WERI-Rb-1 (cell line): ENCODE measurements around the gene WDFY2.

Experiments used
- DNase-seq: peaks from one replicate; pipeline ENCODE4 v3.0.0-alpha.2; 2020
- H3K27ac ChIP-seq: fragments of 250-450 bp; sonication (Bioruptor Pico); 2 replicates; pipeline ENCODE4 v1.5.1; 2020; ENCODE audit warnings: mild to moderate bottlenecking, moderate library complexity
- H3K27me3 ChIP-seq: fragments of 250-450 bp; sonication (Bioruptor Pico); 2 replicates; pipeline ENCODE4 v1.5.1; 2021; ENCODE audit warnings: mild to moderate bottlenecking, low read depth, moderate library complexity; ENCODE audit not compliant: insufficient read depth, severe bottlenecking
- H3K36me3 ChIP-seq: fragments of 250-450 bp; sonication (Bioruptor Pico); 2 replicates; pipeline ENCODE4 v1.5.1; 2020; ENCODE audit warnings: mild to moderate bottlenecking, moderate library complexity
- H3K4me3 ChIP-seq: 2 replicates; pipeline ENCODE4 v1.5.1; 2011; ENCODE audit warnings: low read depth, mild to moderate bottlenecking, control low read depth, low read length
- H3K9me3 ChIP-seq: fragments of 250-450 bp; sonication (Bioruptor Pico); 2 replicates; pipeline ENCODE4 v1.5.1; 2021; ENCODE audit warnings: mild to moderate bottlenecking, moderate library complexity; ENCODE audit not compliant: severe bottlenecking
- TF ChIP-seq, protein P1 (sequence below): IDR thresholded peaks from 2 replicates; pipeline ENCODE4 v1.5.1; 2011; ENCODE audit warnings: low read depth, mild to moderate bottlenecking, control low read depth, inconsistent platforms, low read length

Gene WDFY2

GRCh38 chr13:51608857-51609406 is 24.7 kb downstream of the WDFY2 start:
- H3K4me3 ChIP-seq = no peak overlapping the region
- H3K27me3 ChIP-seq = no peaks in the 10 kb centered on the region
- DNase-seq = no peak
- no peaks in the 10 kb centered on the region for H3K36me3 ChIP-seq
- TF ChIP-seq, protein P1, sequence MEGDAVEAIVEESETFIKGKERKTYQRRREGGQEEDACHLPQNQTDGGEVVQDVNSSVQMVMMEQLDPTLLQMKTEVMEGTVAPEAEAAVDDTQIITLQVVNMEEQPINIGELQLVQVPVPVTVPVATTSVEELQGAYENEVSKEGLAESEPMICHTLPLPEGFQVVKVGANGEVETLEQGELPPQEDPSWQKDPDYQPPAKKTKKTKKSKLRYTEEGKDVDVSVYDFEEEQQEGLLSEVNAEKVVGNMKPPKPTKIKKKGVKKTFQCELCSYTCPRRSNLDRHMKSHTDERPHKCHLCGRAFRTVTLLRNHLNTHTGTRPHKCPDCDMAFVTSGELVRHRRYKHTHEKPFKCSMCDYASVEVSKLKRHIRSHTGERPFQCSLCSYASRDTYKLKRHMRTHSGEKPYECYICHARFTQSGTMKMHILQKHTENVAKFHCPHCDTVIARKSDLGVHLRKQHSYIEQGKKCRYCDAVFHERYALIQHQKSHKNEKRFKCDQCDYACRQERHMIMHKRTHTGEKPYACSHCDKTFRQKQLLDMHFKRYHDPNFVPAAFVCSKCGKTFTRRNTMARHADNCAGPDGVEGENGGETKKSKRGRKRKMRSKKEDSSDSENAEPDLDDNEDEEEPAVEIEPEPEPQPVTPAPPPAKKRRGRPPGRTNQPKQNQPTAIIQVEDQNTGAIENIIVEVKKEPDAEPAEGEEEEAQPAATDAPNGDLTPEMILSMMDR = no peak
- no peaks in the 10 kb centered on the region for H3K9me3 ChIP-seq
- no peak overlapping the region for H3K27ac ChIP-seq

- no peak for DNase-seq
- H3K27ac ChIP-seq = no peak overlapping the region
Observed at GRCh38 chr13:51612867-51613266, 28.6 kb downstream of the WDFY2 start.

DNA sequence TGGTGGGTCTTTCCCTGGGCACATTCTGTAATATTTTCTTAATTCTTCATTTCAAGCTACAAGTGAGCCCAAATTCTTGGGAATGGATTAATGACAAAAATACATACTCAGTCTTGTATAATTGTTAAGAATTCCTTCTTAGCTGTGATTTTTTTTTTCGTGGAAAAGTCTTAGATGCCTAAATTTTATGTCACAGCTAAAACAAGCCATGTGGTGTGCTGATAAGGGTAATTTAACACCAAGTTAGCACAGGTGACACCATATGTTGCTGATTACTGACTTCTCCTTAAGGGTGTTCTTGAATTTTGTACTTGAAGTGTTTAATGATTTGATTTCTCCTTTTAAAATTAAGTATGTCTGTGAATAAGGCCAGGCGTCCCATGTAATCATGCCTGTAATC is 29.3 kb downstream of the WDFY2 start:
- Histone ChIP-seq H3K36me3 (no peaks in the 10 kb centered on the region), H3K4me3 (no peak overlapping the region), H3K27me3 (no peaks in the 10 kb centered on the region), H3K9me3 (no peaks in the 10 kb centered on the region), H3K27ac (no peak overlapping the region)
- TF ChIP-seq, protein P1 = no peak
- DNase-seq = no peak

More at GRCh38 chr13:51612867-51613266, 28.6 kb downstream of the WDFY2 start:
- Histone ChIP-seq H3K9me3 (no peaks in the 10 kb centered on the region), H3K27me3 (no peaks in the 10 kb centered on the region), H3K36me3 (no peaks in the 10 kb centered on the region), H3K4me3 (no peak overlapping the region)
- TF ChIP-seq, protein P1 = no peak

- Histone ChIP-seq H3K9me3 (no peaks in the 10 kb centered on the region), H3K27ac (no peak overlapping the region), H3K4me3 (no peak overlapping the region), H3K36me3 (no peaks in the 10 kb centered on the region), H3K27me3 (no peaks in the 10 kb centered on the region)
- TF ChIP-seq, protein P1 = no peak
- DNase-seq = no peak
Observed at GRCh38 chr13:51614350-51614786, 30.1 kb downstream of the WDFY2 start.

DNA sequence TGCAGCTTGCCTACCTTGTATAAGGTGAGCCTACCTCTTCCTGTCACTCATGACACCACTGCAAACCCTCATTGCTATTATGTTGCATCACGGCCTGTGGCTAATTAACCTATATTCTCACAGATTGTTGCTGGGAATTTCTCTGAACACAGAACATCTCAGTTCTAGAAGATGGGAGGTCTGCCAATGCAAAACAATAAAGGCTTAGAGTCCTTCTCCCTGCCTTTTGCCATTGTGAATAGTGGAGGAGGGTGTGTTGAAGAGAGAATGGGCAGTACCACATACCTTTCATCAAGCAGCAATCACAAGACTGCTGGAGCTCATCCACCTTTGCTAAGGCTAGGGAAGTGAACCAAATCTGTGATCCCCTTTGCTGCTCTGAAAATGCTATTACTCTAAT is 34.4 kb downstream of the WDFY2 start:
- TF ChIP-seq, protein P1 = no peak
- no peaks in the 10 kb centered on the region for H3K27me3 ChIP-seq
- no peak overlapping the region for H3K27ac ChIP-seq
- H3K9me3 ChIP-seq = no peaks in the 10 kb centered on the region
- DNase-seq = no peak
- no peaks in the 10 kb centered on the region for H3K36me3 ChIP-seq
- H3K4me3 ChIP-seq = no peak overlapping the region

DNA sequence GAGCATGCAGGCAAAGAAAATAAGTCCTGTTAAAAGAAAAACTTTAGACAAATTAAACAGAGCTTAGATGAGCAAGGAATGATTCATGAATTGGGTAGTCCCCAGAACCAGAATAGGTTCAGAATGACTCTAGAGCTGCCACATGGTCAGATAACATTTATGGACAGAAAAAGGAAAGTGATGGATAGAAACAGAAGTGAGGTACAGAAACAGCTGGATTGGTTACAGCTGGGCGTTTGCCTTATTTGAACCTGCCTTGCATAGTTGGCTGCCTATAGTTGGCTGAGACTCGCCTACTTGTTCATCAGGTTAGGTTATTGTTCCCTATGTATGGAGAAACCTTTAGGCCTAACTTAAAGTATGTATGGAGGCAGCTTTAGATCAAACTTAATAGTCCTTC is 35.4 kb downstream of the WDFY2 start:
- no peak for DNase-seq
- no peaks in the 10 kb centered on the region for H3K27me3 ChIP-seq
- TF ChIP-seq, protein P1 = no peak

More for the DNA sequence above, 35.4 kb downstream of the WDFY2 start:
- Histone ChIP-seq H3K27ac (no peak overlapping the region), H3K9me3 (no peaks in the 10 kb centered on the region), H3K36me3 (no peaks in the 10 kb centered on the region), H3K4me3 (no peak overlapping the region)
